OCI-LY1 (cell line): Measurements from ENCODE around the gene SDK1.

Source experiments
- H2AFZ ChIP-seq: fragments of 200-600 bp; sonication (generic), shearing (Covaris generic); 2 replicates; pipeline ENCODE4 v1.6.0; 2014; ENCODE audit warnings: antibody characterized with exemption, mild to moderate bottlenecking, low read length
- H3F3A ChIP-seq: fragments of 200-600 bp; sonication (generic), shearing (Covaris generic); 2 replicates; pipeline ENCODE4 v1.6.0; 2014; ENCODE audit warnings: mild to moderate bottlenecking, antibody characterized with exemption, low read length, moderate library complexity; ENCODE audit not compliant: insufficient read depth
- H3K27ac ChIP-seq: fragments of 200-600 bp; sonication (generic); 2 replicates; pipeline ENCODE4 v1.5.1; 2014; ENCODE audit warnings: low read length, mixed run types, mild to moderate bottlenecking, low read depth; ENCODE audit not compliant: poor library complexity, severe bottlenecking
- H3K27me3 ChIP-seq: fragments of 200-600 bp; sonication (generic); 2 replicates; pipeline ENCODE4 v1.6.0; 2014; ENCODE audit warnings: antibody characterized with exemption, mild to moderate bottlenecking, low read length, moderate library complexity; ENCODE audit not compliant: insufficient read depth
- H3K36me3 ChIP-seq: fragments of 200-600 bp; sonication (generic); 2 replicates; pipeline ENCODE4 v1.6.1; 2014; ENCODE audit warnings: mild to moderate bottlenecking, antibody characterized with exemption, low read length, moderate library complexity, mixed read lengths; ENCODE audit not compliant: insufficient read depth
- H3K4me1 ChIP-seq: fragments of 200-600 bp; sonication (generic); 2 replicates; pipeline ENCODE4 v1.5.1; 2014; ENCODE audit warnings: mild to moderate bottlenecking, low read length, moderate library complexity; ENCODE audit not compliant: insufficient read depth, severe bottlenecking
- H3K4me2 ChIP-seq: fragments of 200-600 bp; sonication (generic), shearing (Covaris generic); 2 replicates; pipeline ENCODE4 v1.6.1; 2014; ENCODE audit warnings: low read length
- H3K4me3 ChIP-seq: fragments of 200-600 bp; sonication (generic); 2 replicates; pipeline ENCODE4 v1.5.1; 2014; ENCODE audit warnings: low read length, low read depth, mild to moderate bottlenecking, mixed read lengths; ENCODE audit not compliant: poor library complexity, severe bottlenecking
- H3K79me2 ChIP-seq: fragments of 200-600 bp; shearing (Covaris generic); 2 replicates; pipeline ENCODE4 v1.6.1; 2016; ENCODE audit warnings: mixed run types, low read length, mixed read lengths; ENCODE audit not compliant: insufficient read depth
- H3K9ac ChIP-seq: fragments of 200-600 bp; sonication (generic), shearing (Covaris generic); 2 replicates; pipeline ENCODE4 v1.6.1; 2014; ENCODE audit warnings: mild to moderate bottlenecking, low read length, mixed read lengths
- H3K9me2 ChIP-seq: fragments of 200-600 bp; sonication (generic), shearing (Covaris generic); 2 replicates; pipeline ENCODE4 v1.6.1; 2014; ENCODE audit warnings: low read depth, mild to moderate bottlenecking, low read length, mixed read lengths
- H3K9me3 ChIP-seq: fragments of 200-600 bp; shearing (Covaris generic); 2 replicates; pipeline ENCODE4 v1.6.1; 2014; ENCODE audit warnings: low read length, mixed read lengths
- H4K20me1 ChIP-seq: fragments of 200-600 bp; sonication (generic), shearing (Covaris generic); 2 replicates; pipeline ENCODE4 v1.6.0; 2016; ENCODE audit warnings: mild to moderate bottlenecking, low read length; ENCODE audit not compliant: insufficient read depth
- CTCF ChIP-seq: fragments of 200-600 bp; sonication (generic), shearing (Covaris generic); IDR thresholded peaks from 2 replicates; pipeline ENCODE4 v1.5.1; 2017; ENCODE audit warnings: mild to moderate bottlenecking, antibody characterized with exemption, low read length, moderate library complexity, mixed read lengths
- EZH2 ChIP-seq: fragments of 200-600 bp; sonication (generic), shearing (Covaris generic); IDR thresholded peaks from 2 replicates; pipeline ENCODE4 v1.8.0; 2017; ENCODE audit warnings: borderline replicate concordance, mixed run types, mild to moderate bottlenecking, antibody characterized with exemption, low read length, moderate library complexity, mixed read lengths

Gene SDK1

GRCh38 chr7:3911685-3912084 lies 610.6 kb downstream of the SDK1 start:
- Histone ChIP-seq H3K9ac (no peak overlapping the region), H3K9me3 (no peaks in the 10 kb centered on the region), H4K20me1 (no peaks in the 10 kb centered on the region), H3K36me3 (no peaks in the 10 kb centered on the region), H3K4me1 (peaks cover 26% of the 10 kb centered on the region), H3K27ac (no peak overlapping the region), H3K27me3 (no peaks in the 10 kb centered on the region), H3F3A (no peaks in the 10 kb centered on the region), H3K9me2 (no peaks in the 10 kb centered on the region), H3K4me2 (no peak overlapping the region), H3K4me3 (no peak overlapping the region), H2AFZ (no peak overlapping the region), H3K79me2 (no peaks in the 10 kb centered on the region)
- TF ChIP-seq CTCF (no peak), EZH2 (no peak)

- Histone ChIP-seq H3K9ac (no peak overlapping the region), H4K20me1 (no peaks in the 10 kb centered on the region), H3F3A (no peaks in the 10 kb centered on the region), H3K9me2 (no peaks in the 10 kb centered on the region), H3K27me3 (no peaks in the 10 kb centered on the region), H3K4me3 (no peak overlapping the region), H3K36me3 (no peaks in the 10 kb centered on the region), H3K79me2 (no peaks in the 10 kb centered on the region), H3K4me2 (no peak overlapping the region), H3K4me1 (peaks cover 30% of the 10 kb centered on the region), H3K27ac (peak overlapping the region; percentile 9), H2AFZ (no peak overlapping the region), H3K9me3 (no peaks in the 10 kb centered on the region)
- TF ChIP-seq CTCF = no peak
- TF ChIP-seq EZH2 = no peak
Measured at GRCh38 chr7:3912291-3912690, 611.2 kb downstream of the SDK1 start.

GRCh38 chr7:3914051-3914775 lies 613.2 kb downstream of the SDK1 start:
- no peak overlapping the region for H3K9ac ChIP-seq
- H4K20me1 ChIP-seq = no peaks in the 10 kb centered on the region
- H3K27ac ChIP-seq = no peak overlapping the region
- no peaks in the 10 kb centered on the region for H3F3A ChIP-seq
- H3K79me2 ChIP-seq = no peaks in the 10 kb centered on the region
- no peak overlapping the region for H2AFZ ChIP-seq
- no peak for TF ChIP-seq CTCF
- H3K36me3 ChIP-seq = no peaks in the 10 kb centered on the region
- no peak overlapping the region for H3K4me2 ChIP-seq
- H3K9me2 ChIP-seq = no peaks in the 10 kb centered on the region
- no peak overlapping the region for H3K4me3 ChIP-seq
- H3K9me3 ChIP-seq = no peaks in the 10 kb centered on the region
- H3K27me3 ChIP-seq = no peaks in the 10 kb centered on the region
- peaks cover 42% of the 10 kb centered on the region for H3K4me1 ChIP-seq
